GM18867 (cell line): ENCODE data around the gene EIF2S1.
"Not testable (repeated sequence)": the region's sequence is repeated elsewhere in the genome, so short reads cannot be mapped to it uniquely, and the experiment has no call there.

ENCODE experiments used
- ATAC-seq: cut with Tn5 transposase; IDR thresholded peaks from one replicate; pipeline ENCODE4 v1.9.1; 2021; ENCODE audit warnings: mild to moderate bottlenecking, moderate library complexity; ENCODE audit not compliant: unreplicated experiment

Gene EIF2S1

DNA sequence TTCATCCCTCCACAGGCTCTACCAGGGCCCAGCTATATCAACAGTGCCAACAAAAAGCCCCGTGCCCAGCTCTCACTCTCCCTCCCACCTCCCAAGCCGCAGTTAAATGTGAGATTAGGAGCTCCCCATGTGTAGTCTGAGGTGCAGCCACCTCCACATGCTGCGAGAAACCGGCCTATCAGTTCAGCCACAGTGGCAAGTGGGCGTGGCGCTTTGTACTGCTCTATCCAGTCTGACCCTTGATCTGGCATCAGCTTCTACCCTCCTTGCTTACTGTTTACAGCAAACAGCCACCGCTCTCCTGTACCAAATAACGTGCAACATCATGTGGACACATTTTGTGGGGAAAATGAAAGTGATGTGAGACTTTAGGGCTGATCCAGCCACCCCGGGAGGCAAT is 50.2 kb downstream of the EIF2S1 start:
- no peak for ATAC-seq

DNA sequence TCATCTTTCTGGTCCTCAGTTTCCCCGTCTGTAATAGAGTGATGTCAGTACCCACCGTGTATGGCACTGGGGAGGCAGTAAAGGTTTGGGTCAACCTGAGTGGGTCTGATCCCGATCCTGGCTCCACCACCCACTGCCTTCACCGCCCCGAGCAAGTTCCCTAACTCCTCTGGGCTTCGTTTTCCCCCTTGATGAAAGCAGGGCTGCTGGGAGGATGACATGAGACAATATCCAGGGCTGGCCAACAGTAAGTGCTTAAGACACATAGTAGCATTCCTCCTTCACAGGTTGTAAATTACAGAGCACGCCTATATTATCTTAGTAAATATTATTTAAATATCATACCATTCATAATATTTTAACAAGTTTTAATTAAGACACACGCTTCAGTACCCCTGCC is 51.2 kb downstream of the EIF2S1 start:
- no peak for ATAC-seq

DNA sequence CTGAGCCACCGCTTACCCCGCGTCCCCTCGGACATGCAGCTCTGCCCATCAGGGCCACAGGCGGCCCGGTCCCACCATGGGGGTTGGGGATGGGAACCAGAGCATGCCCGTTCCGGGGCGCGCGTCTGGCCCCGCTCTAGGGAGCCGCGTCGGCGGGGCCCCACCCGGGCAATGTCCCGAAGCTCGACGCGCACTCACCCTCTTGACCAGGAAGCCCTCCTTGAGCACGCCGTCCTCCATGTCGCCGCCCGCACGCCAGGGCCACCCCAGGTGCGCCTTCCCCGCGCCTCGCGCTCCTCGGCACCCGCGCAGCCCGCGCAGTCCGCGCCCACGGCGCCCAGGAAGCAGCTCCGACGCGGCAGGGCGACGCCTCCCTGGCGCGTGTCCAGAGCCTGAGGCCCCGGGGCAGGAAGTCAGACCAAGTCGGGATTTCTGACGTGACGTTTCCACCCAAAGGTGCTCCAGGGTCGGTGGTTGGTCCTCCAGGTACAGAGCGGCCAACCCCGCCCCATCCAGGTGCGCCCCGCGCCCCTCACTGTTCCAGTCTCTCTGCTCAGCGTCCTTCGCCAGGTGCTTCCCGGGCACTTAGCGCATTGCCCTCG is 51.8 kb downstream of the EIF2S1 start, which contains the start of gene PLEK2:
Gene PLEK2, minus strand, starts transcription at position 346 of the 602 bp plus-strand sequence. Its CDS starts 106 bp downstream, at position 240.
- ATAC-seq: no peak

DNA sequence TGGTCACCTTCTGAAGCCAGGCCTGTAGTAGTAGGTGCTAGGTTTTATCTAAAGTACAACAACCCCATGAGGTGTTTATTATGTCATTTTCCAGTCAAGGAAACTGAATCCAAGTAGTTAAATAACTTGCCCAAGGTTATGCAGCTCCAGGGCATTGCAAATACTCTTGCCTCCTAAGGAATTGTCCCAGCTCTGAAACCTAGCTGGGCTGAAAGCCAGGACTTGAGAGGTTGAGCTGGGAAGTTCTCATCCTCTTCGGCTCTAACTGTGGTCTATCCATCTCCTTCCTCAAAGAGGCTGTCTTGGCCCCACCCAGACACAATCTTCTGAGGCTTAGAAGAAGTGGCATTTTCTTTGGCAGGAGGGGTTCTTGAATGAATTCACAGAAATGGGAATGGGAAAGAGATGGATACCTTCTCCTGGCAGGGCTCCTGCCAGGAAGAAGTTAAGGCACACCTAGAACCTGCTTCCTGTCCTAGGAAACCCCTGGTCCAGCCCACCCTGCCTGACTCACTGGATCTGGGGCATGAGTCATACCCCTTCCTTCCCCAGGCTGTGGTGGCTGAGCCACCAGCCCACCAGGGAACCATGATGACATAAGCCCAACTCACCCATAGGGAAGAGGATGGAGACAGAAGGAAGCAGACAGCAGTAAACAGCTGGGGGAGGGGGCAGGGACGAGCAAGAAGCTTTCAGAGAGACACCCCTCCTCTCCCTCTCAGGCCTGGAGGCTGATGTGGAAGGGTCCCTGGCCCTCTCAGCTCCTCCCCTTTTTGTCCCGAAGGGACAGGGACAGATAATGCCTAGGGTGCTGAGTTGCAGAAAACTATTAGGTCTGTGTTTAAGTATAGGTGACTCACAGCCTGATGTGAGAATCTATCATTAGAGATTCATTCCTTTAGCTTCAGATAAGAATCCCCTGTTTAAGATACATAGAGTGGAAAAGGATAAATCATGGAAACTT is 54.0 kb downstream of the EIF2S1 start:
- ATAC-seq: no peak

DNA sequence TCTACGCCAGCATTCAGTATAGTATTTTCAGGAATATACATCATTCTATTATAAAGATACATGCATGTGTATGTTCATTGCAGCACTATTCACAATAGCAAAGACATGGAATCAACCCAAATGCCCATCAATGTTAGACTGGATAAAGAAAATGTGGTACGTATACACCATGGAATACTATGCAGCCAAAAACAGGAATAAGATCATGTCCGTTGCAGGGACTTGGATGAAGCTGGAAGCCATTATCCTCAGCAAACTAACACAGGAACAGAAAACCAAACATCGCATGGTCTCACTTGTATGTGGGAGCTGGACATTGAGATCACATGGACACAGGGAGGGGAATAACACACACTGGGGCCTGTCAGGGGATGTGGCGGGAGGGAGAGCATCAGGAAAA is 55.5 kb downstream of the EIF2S1 start:
- ATAC-seq: not testable (repeated sequence)

DNA sequence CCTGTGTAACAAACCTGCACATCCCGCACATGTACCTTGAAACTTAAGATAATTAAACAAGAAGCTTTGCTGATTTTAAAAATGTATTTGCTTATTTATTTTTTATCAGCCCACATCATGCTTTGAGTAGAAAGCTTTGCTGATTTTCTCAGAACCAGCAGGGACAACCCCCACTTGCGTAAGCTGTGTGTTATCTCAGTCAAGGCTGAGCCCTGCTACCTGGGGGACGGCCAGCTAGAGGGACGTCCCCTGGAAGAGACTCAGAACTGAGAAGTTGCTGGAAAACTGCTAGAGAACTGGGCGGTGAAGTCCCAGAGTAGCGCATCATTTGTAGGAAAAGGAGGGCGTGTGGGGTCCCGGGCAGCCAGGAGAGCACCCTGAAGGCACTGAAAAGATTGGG is 56.0 kb downstream of the EIF2S1 start:
- ATAC-seq: no peak

DNA sequence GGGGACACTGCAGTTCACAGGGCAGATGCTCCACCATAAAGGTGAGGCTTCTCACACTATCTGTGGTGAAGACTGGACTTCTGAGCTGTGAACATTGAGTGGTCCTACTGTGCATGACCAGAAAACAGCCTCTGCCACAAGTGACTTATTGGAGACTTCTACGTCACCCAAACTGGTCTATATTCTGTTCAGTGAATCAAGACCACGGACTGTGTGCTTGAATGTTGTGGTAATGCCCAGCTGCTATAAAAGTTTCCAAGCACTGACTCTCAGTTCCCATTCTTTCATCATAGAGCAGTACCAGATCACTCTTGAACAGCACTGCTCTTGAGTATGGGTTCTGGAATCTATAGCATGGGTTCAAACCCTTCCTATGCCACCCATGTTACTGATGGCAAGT is 56.7 kb downstream of the EIF2S1 start:
- no peak for ATAC-seq

DNA sequence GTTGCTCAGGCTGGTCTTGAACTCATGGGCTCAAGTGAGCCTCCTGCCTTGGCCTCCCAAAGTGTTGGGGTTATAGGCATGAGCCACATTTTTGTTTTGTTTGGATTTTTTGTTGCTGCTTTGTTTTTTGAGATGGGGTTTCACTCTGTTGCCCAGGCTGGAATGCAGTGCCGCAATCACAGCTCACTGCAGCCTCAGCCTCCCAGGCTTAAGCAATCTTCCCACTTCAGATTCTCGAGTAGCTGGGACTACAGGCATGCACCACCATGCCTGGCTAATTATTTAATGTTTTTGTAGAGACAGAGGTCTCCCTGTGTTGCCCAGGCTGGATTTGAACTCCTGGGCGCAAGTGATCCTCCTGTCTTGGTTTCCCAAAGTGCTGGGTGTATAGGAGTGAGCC is 57.5 kb downstream of the EIF2S1 start:
- no peak for ATAC-seq

DNA sequence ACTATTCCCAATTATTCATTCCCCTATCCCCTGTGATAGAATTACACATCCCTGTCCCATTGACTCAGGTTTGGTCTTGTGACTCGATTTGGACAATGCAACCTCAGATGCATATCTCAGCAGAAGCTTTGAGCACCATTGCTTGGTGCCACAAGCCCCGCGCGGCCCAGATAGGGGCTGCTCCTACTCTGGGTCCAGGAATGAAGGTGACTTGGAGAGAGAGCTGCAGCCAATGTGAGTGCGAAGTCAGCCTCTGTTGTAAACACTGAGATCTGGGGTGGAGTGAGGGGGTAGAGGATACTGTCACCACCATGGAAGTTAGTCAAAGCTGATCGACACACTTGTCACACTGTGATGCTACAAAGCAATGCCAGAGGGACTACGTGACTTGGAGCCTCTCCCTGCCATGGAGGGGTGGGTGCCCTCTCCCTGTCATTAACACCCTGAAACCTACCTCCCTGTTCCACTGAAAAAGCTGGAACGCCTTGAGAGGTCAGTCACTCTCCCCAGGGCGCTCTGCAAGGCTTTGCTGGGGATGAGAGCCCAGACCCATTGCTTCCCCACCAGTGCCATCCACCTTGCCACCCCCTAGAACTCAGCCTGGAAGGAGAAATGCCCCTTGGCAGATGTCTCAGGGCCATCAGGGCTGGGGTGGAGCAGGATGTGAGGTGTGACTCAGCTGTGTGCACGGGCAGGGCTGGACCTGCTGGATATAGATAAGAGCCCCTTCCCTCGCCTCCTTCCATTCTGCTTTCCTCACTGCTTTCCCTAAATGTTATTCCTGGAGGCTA is 58.5 kb downstream of the EIF2S1 start:
- ATAC-seq: no peak

DNA sequence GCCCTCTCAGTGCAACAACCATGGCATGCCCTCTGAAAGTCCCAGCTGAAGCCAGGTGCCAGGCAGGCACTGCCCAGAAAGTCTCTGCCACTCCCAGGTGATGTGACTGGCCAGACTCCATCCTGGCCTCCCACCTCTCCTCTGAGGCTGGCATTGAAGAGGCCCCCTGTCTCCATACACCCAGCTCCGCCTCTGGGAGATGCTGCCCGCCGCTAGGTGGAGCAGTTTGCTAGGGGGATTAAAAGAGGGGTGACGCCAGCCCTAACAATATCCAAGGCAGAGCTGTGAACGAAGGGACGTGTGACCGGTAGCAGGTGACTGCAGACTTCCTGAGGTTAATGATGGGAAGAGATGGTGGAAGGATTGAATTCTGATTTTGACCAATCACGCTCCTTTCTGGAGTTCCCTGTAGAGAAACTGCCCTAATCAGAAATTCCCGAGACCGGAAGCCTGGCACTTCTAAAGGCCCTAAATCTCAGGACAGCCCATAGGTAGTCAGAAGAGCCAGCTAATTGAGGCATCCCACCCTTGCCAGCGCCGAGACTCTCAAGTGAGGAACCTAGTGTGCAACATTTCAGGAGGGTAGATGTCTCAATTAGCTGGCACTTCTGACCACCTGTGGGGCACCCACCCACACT is 60.1 kb downstream of the EIF2S1 start:
- ATAC-seq: no peak

DNA sequence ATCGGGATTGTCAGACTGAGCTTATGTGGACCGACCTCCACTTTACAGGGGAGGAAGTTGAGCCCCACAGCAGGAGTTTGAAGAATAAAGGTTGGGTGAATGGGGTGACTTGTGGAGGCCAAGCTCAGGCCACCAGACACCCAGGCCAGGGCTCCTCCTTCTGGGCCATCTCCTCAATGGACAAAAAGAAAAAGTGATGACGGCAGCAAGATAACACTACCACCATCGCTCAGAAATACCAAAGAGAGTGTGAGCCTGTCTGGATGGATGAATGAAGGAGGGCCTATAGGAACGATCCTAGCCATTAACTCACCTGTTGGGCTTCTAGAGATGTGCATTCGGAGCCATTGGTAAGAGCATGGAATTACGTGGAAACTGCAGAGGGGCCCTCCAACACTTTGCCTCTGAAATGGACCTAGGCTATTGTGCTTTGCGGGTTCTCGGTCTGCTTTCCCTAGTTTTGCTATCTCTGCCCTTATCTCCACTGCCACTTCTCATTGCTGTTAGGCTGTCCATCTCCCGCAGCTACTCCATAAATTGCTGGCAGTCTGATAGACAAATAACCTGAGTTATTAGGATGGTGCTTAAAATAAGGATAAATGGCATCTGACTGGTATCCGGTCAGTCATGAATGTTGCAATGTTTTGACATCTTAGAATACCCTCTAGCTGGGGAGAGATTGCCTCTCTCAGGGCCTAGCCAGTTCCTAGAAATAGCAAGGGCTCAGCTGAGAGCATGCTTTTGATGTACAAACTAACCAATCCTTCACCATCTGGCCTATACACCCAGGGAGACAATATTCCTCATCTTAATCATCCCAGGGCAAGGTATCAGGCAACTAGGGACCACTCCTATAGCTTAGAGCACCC is 61.5 kb downstream of the EIF2S1 start:
- no peak for ATAC-seq

DNA sequence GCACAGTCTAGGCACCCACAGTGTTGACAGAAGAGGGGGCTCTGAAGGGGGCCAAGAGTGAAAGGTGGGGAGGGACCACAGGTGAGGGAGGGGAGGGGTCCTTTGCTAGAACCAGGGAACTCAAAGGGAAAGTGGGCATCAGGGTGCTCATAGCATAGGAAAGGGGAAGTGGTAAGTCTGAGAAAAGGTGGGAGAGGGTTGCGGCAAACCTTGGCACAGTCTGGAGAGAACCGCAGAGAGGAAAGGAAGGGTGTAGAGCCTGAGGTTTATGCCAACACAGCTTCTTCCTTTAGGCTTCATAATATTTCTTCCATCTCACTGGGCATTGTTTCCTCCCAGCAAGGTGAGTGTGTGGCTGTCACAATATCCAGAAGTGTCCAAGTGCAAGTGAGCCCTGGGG is 63.3 kb downstream of the EIF2S1 start:
- ATAC-seq: no peak

DNA sequence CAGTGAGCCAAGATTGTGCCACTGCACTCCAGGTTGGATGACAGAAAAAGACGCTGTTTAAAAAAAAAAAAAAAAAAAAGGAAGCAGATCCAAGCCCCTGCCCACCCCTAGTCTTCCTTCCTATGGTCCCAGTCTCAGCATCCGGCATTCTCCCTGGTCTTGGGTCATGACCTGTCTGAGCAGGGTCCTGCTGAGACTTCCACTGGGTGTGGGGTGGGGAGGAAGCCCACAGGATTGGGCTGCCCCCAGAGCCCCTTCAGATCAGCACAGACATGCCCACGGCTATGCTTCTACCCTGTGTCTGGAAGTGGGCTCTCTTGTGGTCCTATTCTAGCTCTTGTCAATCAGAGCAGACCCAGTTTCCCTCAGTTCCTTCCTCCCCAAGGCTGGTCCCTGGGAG is 64.4 kb downstream of the EIF2S1 start:
- no peak for ATAC-seq

DNA sequence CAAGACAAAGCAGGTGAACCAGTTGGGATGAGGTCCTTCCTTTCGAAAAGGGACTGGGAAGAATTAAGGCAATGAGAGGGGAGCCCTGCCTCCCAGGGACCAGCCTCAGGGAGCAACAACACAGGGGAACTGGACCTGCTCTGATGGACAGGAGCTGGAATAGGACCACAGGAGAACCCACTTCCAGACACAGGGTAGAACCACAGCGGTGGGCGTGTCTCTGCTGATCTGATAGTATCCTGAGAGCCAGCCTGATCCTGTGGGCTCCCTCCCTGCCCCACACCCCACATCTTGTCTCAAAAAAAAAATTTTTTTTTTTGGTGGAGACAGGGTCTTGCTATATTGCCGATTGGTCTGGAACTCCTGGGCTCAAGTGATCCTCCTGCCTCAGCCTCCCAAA is 65.5 kb downstream of the EIF2S1 start:
- ATAC-seq: no peak

DNA sequence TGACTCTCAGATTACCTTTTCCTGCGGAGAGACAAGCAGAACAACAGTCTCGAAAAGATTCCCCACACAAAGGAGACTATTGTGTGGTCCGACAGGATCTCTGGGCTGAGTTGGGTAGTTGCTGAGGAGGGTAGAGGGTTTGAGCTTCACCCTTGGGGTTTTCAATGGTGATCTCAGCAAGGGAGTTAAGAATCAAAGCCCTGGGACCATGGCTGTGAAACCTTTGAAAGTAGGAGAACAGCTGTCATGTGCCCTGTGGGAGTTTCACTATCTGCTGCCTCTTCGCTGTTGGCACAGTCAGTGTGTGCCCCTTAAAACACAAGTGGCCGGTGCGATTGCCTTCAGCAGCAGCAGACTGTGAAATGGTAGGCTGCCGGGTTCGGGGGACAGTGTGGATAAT is 66.0 kb downstream of the EIF2S1 start:
- no peak for ATAC-seq

DNA sequence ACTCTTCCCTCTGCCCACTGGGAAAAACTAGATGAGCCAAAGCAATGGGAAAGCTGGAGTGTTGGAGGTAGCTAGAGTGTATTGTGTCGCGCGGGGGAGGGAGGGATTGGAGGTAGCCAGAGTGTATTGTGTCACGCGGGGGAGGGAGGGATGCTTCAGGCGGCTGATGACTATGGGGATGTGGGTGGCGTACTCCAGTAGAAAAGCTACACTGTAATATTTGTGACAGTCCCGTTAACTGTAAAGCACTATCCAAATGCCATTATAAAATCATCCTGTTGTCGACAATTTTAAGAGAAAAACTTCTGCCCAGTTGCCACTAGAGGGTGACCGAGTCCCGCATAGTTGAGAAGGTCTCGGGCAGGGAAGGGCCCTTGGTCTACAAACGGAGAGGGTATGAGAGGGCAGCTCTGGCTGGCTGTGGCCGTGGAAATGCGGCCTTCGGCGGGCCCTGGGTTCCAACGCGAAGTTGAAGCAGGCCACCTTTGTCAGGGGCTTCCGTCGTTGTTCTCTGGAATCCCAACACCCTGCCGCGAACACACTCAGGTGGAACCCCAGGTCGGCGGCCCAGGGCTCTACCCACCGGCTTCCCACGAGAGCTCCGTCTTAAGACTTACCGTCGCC is 67.0 kb downstream of the EIF2S1 start:
- ATAC-seq: peak; percentile 65

DNA sequence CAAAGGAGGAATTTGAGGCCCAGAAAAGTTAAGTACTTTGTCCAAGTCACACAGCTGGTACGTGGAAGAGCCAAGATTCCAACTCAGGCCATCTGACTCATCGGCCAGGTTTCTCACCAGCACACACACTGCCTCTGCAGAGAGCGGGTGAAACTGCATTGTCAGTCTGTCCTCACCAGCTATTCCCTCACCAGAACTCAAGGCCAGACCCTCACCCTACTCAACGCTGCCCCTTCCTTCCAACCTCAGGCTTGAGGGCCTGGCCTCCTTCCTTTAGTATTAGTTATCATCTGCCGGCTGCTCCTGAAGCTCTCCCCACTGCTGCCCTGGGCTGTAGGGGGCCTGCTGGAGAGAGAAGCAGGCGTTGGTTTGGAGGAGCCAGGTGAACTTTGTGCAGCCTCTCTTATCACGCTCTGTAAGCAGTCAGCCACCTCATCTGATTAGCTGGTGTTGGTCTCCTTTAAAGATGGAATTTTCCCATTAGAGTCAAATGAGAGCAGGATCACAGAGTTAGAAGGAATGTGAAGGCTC is 68.4 kb downstream of the EIF2S1 start:
- ATAC-seq: no peak

DNA sequence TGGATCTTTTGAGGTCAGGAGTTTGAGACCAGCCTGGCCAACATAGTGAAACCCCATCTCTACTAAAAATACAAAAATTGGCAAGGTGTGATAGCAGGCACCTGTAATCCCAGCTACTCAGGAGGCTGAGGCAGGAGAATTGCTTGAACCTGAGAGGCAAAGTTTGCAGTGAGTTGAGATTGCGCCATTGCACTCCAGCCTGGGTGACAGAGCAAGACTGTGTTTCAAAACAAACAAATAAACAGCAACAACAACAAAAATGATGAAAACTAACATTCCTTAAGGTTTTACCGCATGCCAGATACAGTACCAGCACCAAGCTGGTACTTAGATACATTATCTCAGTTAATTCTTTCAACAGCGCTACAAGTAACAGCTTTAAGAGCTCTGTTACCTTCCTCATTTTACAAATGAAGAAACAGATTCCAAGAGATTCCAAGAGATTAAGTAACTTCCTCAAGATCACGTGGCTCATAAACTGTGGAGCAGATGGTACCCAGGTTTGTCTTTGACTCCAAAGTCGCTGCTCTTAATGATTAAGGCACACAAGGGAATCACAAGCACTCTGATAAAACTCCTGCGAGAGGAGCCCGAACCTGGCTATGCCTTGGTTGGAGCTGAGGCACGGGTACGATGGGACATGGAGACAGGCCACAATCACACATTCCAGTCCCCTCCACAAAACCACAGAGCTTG is 69.5 kb downstream of the EIF2S1 start:
- no peak for ATAC-seq
